Lung (tissue), 12 donors: ENCODE results near the gene CDH23. TPM values are rescaled to one million over a fixed set of nuclear protein-coding genes. Genes with fewer than 3 reads are reported as not detected.
A peak's percentile ranks its signal among the peaks of the same experiment; 100 is the strongest.

ENCODE experiments used
- ATAC-seq: fragments of 200-7000 bp; cut with Tn5 transposase; one replicate; pipeline ENCODE4 v1.9.1; 2020; ENCODE audit warnings: moderate number of reproducible peaks; ENCODE audit not compliant: insufficient read depth, low FRiP score
- DNase-seq, 3 donors: peaks; one replicate each; pipeline ENCODE4 v3.0.0-alpha.2; 2013 to 2017
- H3K27ac ChIP-seq, 2 donors: one replicate each; pipeline ENCODE4 v1.5.1; 2013; ENCODE audit warnings: mild to moderate bottlenecking in 2 of 2, moderate library complexity in 2 of 2, control low read depth in 1 of 2, inconsistent platforms in 1 of 2, low read depth in 1 of 2, low read length in 1 of 2
- H3K27me3 ChIP-seq, 3 donors: one replicate each; pipeline ENCODE4 v1.5.1; 2013; ENCODE audit warnings: low read length in 2 of 3; ENCODE audit not compliant: control insufficient read depth in 3 of 3, insufficient read depth in 3 of 3
- H3K36me3 ChIP-seq, 4 donors: one replicate each; pipeline ENCODE4 v1.5.1; 2013; ENCODE audit warnings: low read length in 4 of 4, mild to moderate bottlenecking in 1 of 4, moderate library complexity in 1 of 4; ENCODE audit not compliant: control insufficient read depth in 4 of 4, insufficient read depth in 4 of 4
- H3K4me1 ChIP-seq, 5 donors: one replicate each; pipeline ENCODE4 v1.5.1; 2013; ENCODE audit warnings: low read length in 5 of 5, mild to moderate bottlenecking in 2 of 5, moderate library complexity in 1 of 5; ENCODE audit not compliant: control insufficient read depth in 5 of 5, insufficient read depth in 5 of 5
- H3K4me3 ChIP-seq: one replicate; pipeline ENCODE4 v1.5.1; 2013; ENCODE audit warnings: mild to moderate bottlenecking, control low read depth, moderate library complexity
- H3K9ac ChIP-seq, 2 donors: one replicate each; pipeline ENCODE4 v1.5.1; 2013; ENCODE audit warnings: low read length in 2 of 2, control low read depth in 1 of 2; ENCODE audit not compliant: insufficient read depth in 1 of 2
- H3K9me3 ChIP-seq, 4 donors: one replicate each; pipeline ENCODE4 v1.5.1; 2013; ENCODE audit warnings: low read length in 3 of 4, mild to moderate bottlenecking in 1 of 4, moderate library complexity in 1 of 4; ENCODE audit not compliant: control insufficient read depth in 4 of 4, insufficient read depth in 3 of 4
- CTCF ChIP-seq: IDR thresholded peaks from 2 replicates; pipeline ENCODE4 v1.5.1; 2012; ENCODE audit warnings: mild to moderate bottlenecking; ENCODE audit errors: control extremely low read depth, extremely low read depth
- WGBS, 2 donors: extraction: QIAGEN DNeasy Blood & Tissue Kit; methylation state at CpG; one replicate each; pipeline ENCODE4 v1.1.7; 2013; 5-methylcytosine and 5-hydroxymethylcytosine counted together
- polyA plus RNA-seq, 2 donors: library from polyadenylated mRNA; stranded (reverse); fragments of 200-250 nt; gene quantifications; one replicate each; pipeline ENCODE4 v1.2.1, GENCODE V29; 2013
- total RNA-seq, 2 donors: library from RNA; depleted of rRNA in 1 of 2; stranded (reverse); fragments of >200 nt in 1 of 2; gene quantifications; one replicate each; pipeline ENCODE4 v1.2.1, GENCODE V29; 2014 to 2021
- donor health status: control.
- donor health status: control.
- donor health status: Bipolar disorder and iron deficiency.
- donor health status: healthy.
- donor health status: DM: yes; HTN: yes; CAD: no.

The CDH23 gene
- total and polyA plus RNA-seq, 4 donors: 4.5 to 29.5 (median 6.0) TPM

DNA sequence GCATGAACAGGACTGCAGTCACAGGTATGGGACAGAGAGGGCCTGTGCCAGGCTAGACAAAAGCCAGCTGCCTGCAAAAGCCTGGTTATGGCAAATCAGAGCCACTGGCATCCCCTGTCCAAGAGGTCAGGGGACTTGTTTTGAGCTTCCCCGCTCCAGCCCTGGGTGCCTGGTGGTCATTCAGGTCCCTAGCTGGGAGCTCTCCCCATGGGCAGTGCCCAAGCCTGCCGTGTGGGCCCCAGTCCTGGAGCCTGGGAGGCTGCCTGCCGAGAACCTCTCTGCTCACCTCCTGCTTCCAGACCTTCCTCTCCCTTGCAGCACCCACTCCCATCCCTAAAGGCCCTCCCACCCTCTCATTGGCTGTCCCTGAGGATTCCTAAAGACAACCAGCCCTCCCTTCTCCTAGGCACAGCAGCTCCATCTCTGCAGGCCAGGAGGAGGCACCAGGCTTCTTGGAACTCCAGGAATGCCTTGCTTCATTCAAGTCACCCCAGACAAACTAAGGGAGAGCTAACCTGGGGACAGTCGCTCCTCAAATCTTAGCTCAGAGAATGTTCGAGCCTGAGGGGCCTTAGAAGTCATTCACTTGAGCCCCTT, 172.3 kb downstream of the CDH23 start:
- Histone ChIP-seq H3K27me3 (no peaks in the 10 kb centered on the region), H3K4me3 (no peak overlapping the region), H3K9me3 (no peaks in the 10 kb centered on the region), H3K4me1 (peaks cover 0 to 10% (median 0%) of the 10 kb centered on the region in 5 donors), H3K9ac (no peak overlapping the region), H3K36me3 (no peaks in the 10 kb centered on the region), H3K27ac (no peak overlapping the region)
- whole genome bisulfite sequencing, 2 donors: 92% methylated on average over 4 to 5 of the region's 5 CpGs
- ATAC-seq (no peak), DNase-seq (no peak)
- TF ChIP-seq CTCF: no peak

GRCh38 chr10:71569775-71570588, 173.3 kb downstream of the CDH23 start:
- ATAC-seq (peak; percentile 37), DNase-seq (peak; percentile 69 to 72 (median 72))
- no peak overlapping the region for H3K9ac ChIP-seq
- WGBS, 2 donors: 51 to 53% methylated on average over 6 of the region's 6 CpGs
- H3K27ac ChIP-seq: no peak overlapping the region
- TF ChIP-seq CTCF: peak; percentile 80
- H3K4me3 ChIP-seq: no peak overlapping the region
- H3K4me1 ChIP-seq: peaks cover 0 to 5% (median 0%) of the 10 kb centered on the region in 5 donors
- H3K9me3 ChIP-seq: no peaks in the 10 kb centered on the region
- H3K36me3 ChIP-seq: no peaks in the 10 kb centered on the region
- no peaks in the 10 kb centered on the region for H3K27me3 ChIP-seq

- no peaks in the 10 kb centered on the region for H3K27me3 ChIP-seq
- TF ChIP-seq CTCF: no peak
- no peak overlapping the region for H3K4me3 ChIP-seq
- no peak for DNase-seq
- H3K9ac ChIP-seq: no peak overlapping the region
- no peak overlapping the region for H3K27ac ChIP-seq
- no peak for ATAC-seq
- 92 to 94% methylated on average over 15 of the region's 15 CpGs for WGBS, 2 donors
- no peaks in the 10 kb centered on the region for H3K9me3 ChIP-seq
- no peaks in the 10 kb centered on the region for H3K36me3 ChIP-seq
- H3K4me1 ChIP-seq: peaks cover 0 to 11% (median 0%) of the 10 kb centered on the region in 5 donors
These were observed 174.9 kb downstream of the CDH23 start for GRCh38 chr10:71571460-71572175.
